NCI-H526 treated with DMSO at 0.1 percent for 48 hours (cell line): ENCODE results near the gene IGLON5.

Experiments used
- DNase-seq: peaks from one replicate; lab custom pipeline; 2025; lab: John Stamatoyannopoulos, UW

IGLON5 gene

GRCh38 chr19:51311351-51312257 is at the start of gene IGLON5:
IGLON5 (plus strand) TSS chr19:51311644; CDS start chr19:51311848, 204 bp downstream.
- no peak for DNase-seq

GRCh38 chr19:51263808-51264207 is 47.6 kb upstream of the IGLON5 start:
- DNase-seq = no peak

- DNase-seq = no peak
These were observed 40.4 kb upstream of the IGLON5 start for GRCh38 chr19:51271067-51271466.

GRCh38 chr19:51272183-51272810 is 39.1 kb upstream of the IGLON5 start:
- no peak for DNase-seq

GRCh38 chr19:51274049-51274770 is 37.2 kb upstream of the IGLON5 start:
- no peak for DNase-seq

GRCh38 chr19:51277112-51277511 is 34.3 kb upstream of the IGLON5 start:
- no peak for DNase-seq

GRCh38 chr19:51282335-51282734 is 29.1 kb upstream of the IGLON5 start:
- no peak for DNase-seq

- DNase-seq = no peak
These were observed 25.8 kb upstream of the IGLON5 start for GRCh38 chr19:51285682-51286081.

- DNase-seq = no peak
These were observed 21.8 kb upstream of the IGLON5 start for GRCh38 chr19:51289635-51290034.

- DNase-seq = no peak
These were observed 18.5 kb upstream of the IGLON5 start for GRCh38 chr19:51292971-51293370.

GRCh38 chr19:51293571-51294210 is 17.8 kb upstream of the IGLON5 start:
- no peak for DNase-seq

- no peak for DNase-seq
These were observed 17.1 kb upstream of the IGLON5 start for GRCh38 chr19:51294211-51294976.

- no peak for DNase-seq
These were observed 16.5 kb upstream of the IGLON5 start for GRCh38 chr19:51294977-51295375.

- DNase-seq = no peak
These were observed 15.9 kb upstream of the IGLON5 start for GRCh38 chr19:51295382-51296126.

GRCh38 chr19:51296336-51297093 is 14.9 kb upstream of the IGLON5 start:
- no peak for DNase-seq

- no peak for DNase-seq
These were observed 14.0 kb upstream of the IGLON5 start for GRCh38 chr19:51297406-51297805.

- DNase-seq = no peak
These were observed 10.2 kb upstream of the IGLON5 start for GRCh38 chr19:51301266-51301665.

- no peak for DNase-seq
These were observed 6.0 kb upstream of the IGLON5 start for GRCh38 chr19:51305479-51305878.

- DNase-seq = no peak
These were observed 5.2 kb downstream of the IGLON5 start for GRCh38 chr19:51316688-51317087.

GRCh38 chr19:51317376-51317775 is 5.9 kb downstream of the IGLON5 start:
- DNase-seq = no peak
